ENCODE results near the gene RGPD4. TPM values are rescaled to one million over a fixed set of nuclear protein-coding genes. Genes with fewer than 3 reads are reported as not detected.

RGPD4 gene
- total and polyA plus RNA-seq, 2 of the 13 experiments (the other 11 are each of a cell fraction or from before 2014, with no cell fraction given) = not detected

DNA sequence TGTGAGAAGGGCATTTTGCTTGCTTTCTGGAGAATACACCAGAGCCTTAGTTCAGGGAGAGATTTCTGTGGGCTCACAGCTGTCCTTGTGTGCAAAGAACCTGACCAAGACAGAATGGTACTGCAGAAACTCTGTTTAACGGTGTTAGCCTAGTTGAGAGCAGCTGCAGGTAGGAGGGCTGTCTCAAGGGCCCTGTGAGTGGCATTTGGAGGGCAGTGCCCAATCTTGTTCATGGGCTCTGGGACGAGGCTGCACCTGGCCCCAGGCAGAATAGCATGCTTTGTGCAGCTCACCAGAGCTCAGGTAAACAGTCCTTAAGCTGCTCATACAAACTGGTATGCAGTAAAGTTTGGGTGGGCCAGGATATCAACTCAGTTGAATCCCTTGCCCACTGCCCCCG is 16.9 kb upstream of the RGPD4 start:
- no peaks in the 10 kb centered on the region for H3K36me3 ChIP-seq (replicated peaks in 1 of 2; ENCODE audit: control insufficient read depth in 1 of 2, insufficient read depth in 2 of 2, low read length in 2 of 2)
- H3K27me3 ChIP-seq (ENCODE audit: control insufficient read depth in 1 of 2, insufficient read depth in 2 of 2, low read length in 2 of 2) = no peaks in the 10 kb centered on the region
- BruUV-seq (replicated peaks) = no TSS peak
- intact Hi-C loops (cut with micrococcal nuclease; ENCODE audit: unreplicated experiment) = no loop called here
- no peak for DNase-seq (ENCODE audit: low spot score)
- H3K4me3 ChIP-seq (replicated peaks in 1 of 3; ENCODE audit: insufficient read depth in 1 of 3, low read depth in 2 of 3, low read length in 3 of 3) = no peak overlapping the region
- peak; percentile 35; the same call in 1 of the 3 replicates for ATAC-seq
- H3K4me1 ChIP-seq (ENCODE audit: insufficient read depth, low read length) = peaks cover 12% of the 10 kb centered on the region
- H4K20me1 ChIP-seq (ENCODE audit: insufficient read depth, low read length) = no peaks in the 10 kb centered on the region
- no peak overlapping the region for H3K27ac ChIP-seq (ENCODE audit: extremely low read length, insufficient read depth, low read length)
- WGBS (ENCODE audit: low lambda C conversion rate) = 43% methylated on average over 2 of the region's 3 CpGs
- CTCF ChIA-PET (ENCODE audit: low intra/inter-chr PET ratio, low total read pairs) = no interaction called here
- no peak overlapping the region for H2AFZ ChIP-seq (ENCODE audit: low read length)
- no peak for FAIRE-seq
- H3K9me3 ChIP-seq (ENCODE audit: low read length) = no peaks in the 10 kb centered on the region
- POLR2A ChIA-PET = no interaction called here
- H3K4me2 ChIP-seq (ENCODE audit: low read depth, low read length) = no peak overlapping the region
- no peak overlapping the region for H3K9ac ChIP-seq (ENCODE audit: insufficient read depth, low read depth, low read length)
- H3K79me2 ChIP-seq (ENCODE audit: insufficient read depth, low read length) = no peaks in the 10 kb centered on the region
- TF ChIP-seq NR2F2 (IDR thresholded peaks at IDR 0.05; ENCODE audit: borderline replicate concordance, low read depth) (no peak), ZNF224 (CRISPR knock-in tag; IDR thresholded peaks at IDR 0.05) (no peak), DRAP1 (CRISPR knock-in tag; IDR thresholded peaks at IDR 0.05) (no peak), FIP1L1 (IDR thresholded peaks at IDR 0.05; ENCODE audit: borderline replicate concordance, insufficient read depth, low read depth, low read length) (no peak), POLR2G (IDR thresholded peaks at IDR 0.05; ENCODE audit: low read depth, low read length) (no peak), ZNF713 (CRISPR knock-in tag; IDR thresholded peaks at IDR 0.05) (no peak), PHF5A (CRISPR knock-in tag; IDR thresholded peaks at IDR 0.05; ENCODE audit: low read depth, unreplicated experiment) (no peak), ASH2L (IDR thresholded peaks at IDR 0.05; ENCODE audit: insufficient read length, low read depth, low read length) (no peak), EZH2 (conservative IDR thresholded peaks at IDR 0.05; ENCODE audit: low read depth, low read length) (no peak), SAP130 (CRISPR knock-in tag; IDR thresholded peaks at IDR 0.05; ENCODE audit: low read depth) (no peak), PHF21A (CRISPR knock-in tag; IDR thresholded peaks at IDR 0.05) (no peak), TFDP1 (CRISPR knock-in tag; IDR thresholded peaks at IDR 0.05; ENCODE audit: borderline replicate concordance) (no peak), DPF2 (CRISPR knock-in tag; IDR thresholded peaks at IDR 0.05; ENCODE audit: borderline replicate concordance, low read depth) (no peak), ZBTB8A (CRISPR knock-in tag; IDR thresholded peaks at IDR 0.05; ENCODE audit: borderline replicate concordance, low read depth) (no peak), EHMT2 (IDR thresholded peaks at IDR 0.05; ENCODE audit: borderline replicate concordance, low read depth, low read length) (no peak)
- in situ Hi-C loops (cut with HindIII; ENCODE audit: extremely low pct_ligation_motif_present, low pct_unique_long_range_greater_than_20kb) = no loop called here
